Vagina (tissue), 2 donors: ENCODE data around the gene CENPC. TPM values are rescaled to one million over a fixed set of nuclear protein-coding genes. Genes with fewer than 3 reads are reported as not detected.

Experiments
- DNase-seq, 2 donors: peaks; one replicate each; pipeline ENCODE4 v3.0.0-alpha.2; 2017; ENCODE audit errors: extremely low spot score in 2 of 2
- H3K27ac ChIP-seq: fragments of 200-600 bp; sonication (generic); one replicate; pipeline ENCODE4 v1.5.1; 2019
- H3K27me3 ChIP-seq: fragments of 200-600 bp; sonication (generic); one replicate; pipeline ENCODE4 v1.5.1; 2019
- H3K36me3 ChIP-seq, 2 donors: fragments of 200-600 bp; sonication (generic); one replicate each; pipeline ENCODE4 v1.5.1; 2017 to 2019
- H3K4me1 ChIP-seq: fragments of 200-600 bp; sonication (generic); one replicate; pipeline ENCODE4 v1.5.1; 2019
- H3K4me3 ChIP-seq, 2 donors: fragments of 200-600 bp; sonication (generic); 1 replicate in 1 of 2; 2 replicates in 1 of 2; pipeline ENCODE4 v1.5.1; 2016 to 2019
- H3K9me3 ChIP-seq: fragments of 200-600 bp; sonication (generic); one replicate; pipeline ENCODE4 v1.5.1; 2019
- CTCF ChIP-seq, 3 experiments: fragments of 450-650 bp in 2 of 3; fragments of 200-600 bp in 1 of 3; sonication (generic) in 1 of 3; IDR thresholded peaks; one replicate each; pipeline ENCODE4 v1.5.1; 2017 to 2019; ENCODE audit warnings: antibody characterized with exemption in 3 of 3, mild to moderate bottlenecking in 2 of 3, moderate library complexity in 2 of 3
- POLR2A ChIP-seq, 2 donors: fragments of 450-650 bp; IDR thresholded peaks; one replicate each; pipeline ENCODE4 v1.6.1; 2017; ENCODE audit warnings: antibody characterized with exemption in 2 of 2, mild to moderate bottlenecking in 2 of 2, moderate library complexity in 2 of 2
- POLR2AphosphoS5 ChIP-seq, 2 donors: sonication (generic); formaldehyde crosslinking; IDR thresholded peaks; one replicate each; pipeline ENCODE4 v1.9.0; 2017; ENCODE audit warnings: antibody characterized with exemption in 2 of 2, mild to moderate bottlenecking in 2 of 2, low read depth in 1 of 2; ENCODE audit not compliant: insufficient read depth in 1 of 2
- intact Hi-C: fragments of 100-400 bp; cut with DNase I; formaldehyde crosslinking; loops from one replicate; pipeline ENCODE4 v1.15.1; 2023
- total RNA-seq: library from RNA; depleted of rRNA; stranded (reverse); fragments of >200 nt; gene quantifications from one replicate; pipeline ENCODE4 v1.2.3, GENCODE V29; 2016

The CENPC gene
- total RNA-seq, 1 donor from 2014 or later, result 24.6 TPM

DNA sequence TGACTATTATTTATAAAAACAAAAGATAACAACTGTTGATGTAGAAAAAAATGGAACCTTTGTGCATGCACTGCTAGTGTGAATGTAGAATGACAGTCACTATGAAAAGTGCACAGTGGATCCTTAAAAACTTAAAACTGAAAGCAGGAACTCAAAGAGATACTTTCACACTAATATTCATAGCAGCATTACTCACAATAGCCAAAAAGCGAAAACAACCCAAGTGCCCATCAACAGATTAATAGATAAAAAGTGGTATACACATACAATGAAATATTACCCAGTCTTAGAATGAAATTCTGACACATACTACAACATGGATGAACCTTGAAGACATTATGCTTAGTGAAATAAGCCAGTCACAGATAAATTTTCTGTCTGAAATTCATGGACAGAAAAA is 23.8 kb downstream of the CENPC start:
- no peak for DNase-seq
- Histone ChIP-seq H3K27ac (no peak overlapping the region), H3K4me3 (no peak overlapping the region), H3K4me1 (no peaks in the 10 kb centered on the region), H3K27me3 (no peaks in the 10 kb centered on the region), H3K36me3 (peaks cover 0 to 15% of the 10 kb centered on the region in 2 donors), H3K9me3 (no peaks in the 10 kb centered on the region)
- intact Hi-C loops, result no loop called here
- no peak for TF ChIP-seq POLR2AphosphoS5 (IDR thresholded peaks at IDR 0.05; ENCODE audit: insufficient read depth in 1 of 2, low read depth in 1 of 2)
- no peak for TF ChIP-seq CTCF (IDR thresholded peaks at IDR 0.05)
- no peak for TF ChIP-seq POLR2A (IDR thresholded peaks at IDR 0.05)

GRCh38 chr4:67520141-67520540 is 25.2 kb downstream of the CENPC start:
- H3K4me1 ChIP-seq, result no peaks in the 10 kb centered on the region
- H3K4me3 ChIP-seq, result no peak overlapping the region
- intact Hi-C loops, result no loop called here
- no peaks in the 10 kb centered on the region for H3K27me3 ChIP-seq
- TF ChIP-seq POLR2A (IDR thresholded peaks at IDR 0.05), result no peak
- TF ChIP-seq CTCF (IDR thresholded peaks at IDR 0.05), result no peak
- TF ChIP-seq POLR2AphosphoS5 (IDR thresholded peaks at IDR 0.05; ENCODE audit: insufficient read depth in 1 of 2, low read depth in 1 of 2), result no peak
- peaks cover 0 to 15% of the 10 kb centered on the region in 2 donors for H3K36me3 ChIP-seq
- DNase-seq, result no peak
- no peaks in the 10 kb centered on the region for H3K9me3 ChIP-seq
- H3K27ac ChIP-seq, result no peak overlapping the region

- H3K4me1 ChIP-seq, result no peaks in the 10 kb centered on the region
- no peak overlapping the region for H3K4me3 ChIP-seq
- no peaks in the 10 kb centered on the region for H3K9me3 ChIP-seq
- no peak for DNase-seq
- no peak for TF ChIP-seq POLR2AphosphoS5 (IDR thresholded peaks at IDR 0.05; ENCODE audit: insufficient read depth in 1 of 2, low read depth in 1 of 2)
- peaks cover 13 to 34% of the 10 kb centered on the region in 2 donors for H3K36me3 ChIP-seq
- H3K27ac ChIP-seq, result no peak overlapping the region
- no peaks in the 10 kb centered on the region for H3K27me3 ChIP-seq
- intact Hi-C loops, result no loop called here
Measured at GRCh38 chr4:67512501-67512900, 32.8 kb downstream of the CENPC start.

DNA sequence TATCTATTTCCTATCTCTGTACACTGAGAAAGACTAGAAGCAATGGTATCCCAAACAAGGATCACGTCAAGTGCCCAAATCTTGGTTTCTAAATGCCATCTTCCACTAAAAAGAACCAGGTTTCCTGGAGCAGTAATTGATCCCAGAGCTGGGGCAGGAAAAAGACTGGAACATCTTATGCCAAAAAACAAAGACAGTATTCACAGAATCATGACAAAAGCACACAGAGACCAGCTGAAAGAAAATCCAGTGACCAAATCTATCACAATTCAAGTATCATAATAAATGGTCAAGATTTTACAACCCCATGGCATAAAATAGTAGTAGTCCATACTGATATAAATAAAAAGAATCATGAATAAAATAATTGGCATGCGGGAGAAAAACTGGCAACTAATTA is 44.9 kb downstream of the CENPC start:
- Histone ChIP-seq H3K36me3 (peaks cover 0 to 9% of the 10 kb centered on the region in 2 donors), H3K27me3 (no peaks in the 10 kb centered on the region), H3K4me1 (no peaks in the 10 kb centered on the region), H3K9me3 (no peaks in the 10 kb centered on the region), H3K27ac (no peak overlapping the region), H3K4me3 (no peak overlapping the region)
- DNase-seq, result no peak
- intact Hi-C loops, result no loop called here
- TF ChIP-seq POLR2AphosphoS5 (IDR thresholded peaks at IDR 0.05; ENCODE audit: insufficient read depth in 1 of 2, low read depth in 1 of 2), result no peak
- no peak for TF ChIP-seq POLR2A (IDR thresholded peaks at IDR 0.05)
- TF ChIP-seq CTCF (IDR thresholded peaks at IDR 0.05), result no peak

DNA sequence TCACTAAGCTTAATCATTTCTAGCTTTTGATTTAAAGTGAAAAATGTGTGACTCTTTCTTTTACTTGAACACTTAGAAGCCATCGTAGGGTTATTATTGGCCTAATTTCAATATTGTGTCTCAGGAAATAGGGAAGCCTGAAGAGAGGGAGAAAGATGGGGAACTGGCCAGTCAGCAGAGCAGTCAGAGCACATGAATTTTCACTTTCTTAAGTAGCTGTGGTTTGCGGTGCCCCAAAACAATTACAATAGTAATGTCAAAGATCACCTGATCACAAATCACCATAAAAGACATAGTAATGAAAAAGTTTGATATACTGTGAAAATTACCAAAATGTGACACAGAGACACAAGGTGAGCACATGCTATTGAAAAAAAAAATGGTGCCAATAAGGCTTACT is 45.5 kb downstream of the CENPC start:
- no peaks in the 10 kb centered on the region for H3K27me3 ChIP-seq
- H3K4me1 ChIP-seq, result no peaks in the 10 kb centered on the region
- TF ChIP-seq POLR2A (IDR thresholded peaks at IDR 0.05) (no peak), POLR2AphosphoS5 (IDR thresholded peaks at IDR 0.05; ENCODE audit: insufficient read depth in 1 of 2, low read depth in 1 of 2) (no peak), CTCF (IDR thresholded peaks at IDR 0.05) (no peak)
- no peak for DNase-seq
- peaks cover 0 to 6% of the 10 kb centered on the region in 2 donors for H3K36me3 ChIP-seq
- H3K4me3 ChIP-seq, result no peak overlapping the region
- H3K27ac ChIP-seq, result no peak overlapping the region
- intact Hi-C loops, result no loop called here
- no peaks in the 10 kb centered on the region for H3K9me3 ChIP-seq
